ENCODE measurements around the gene GPR18. TPM values are rescaled to one million over a fixed set of nuclear protein-coding genes. Genes with fewer than 3 reads are reported as not detected.

Gene GPR18
- total RNA-seq, 4 donors from 2014 or later = 0.36 TPM; not detected in 3

GRCh38 chr13:99303863-99304521 is 45.8 kb upstream of the GPR18 start:
- DNase-seq (ENCODE audit: low spot score) (no peak), ATAC-seq (ENCODE audit: low FRiP score) (no peak)
- no peak for TF ChIP-seq CTCF (IDR thresholded peaks at IDR 0.05)

- no peak for ATAC-seq (ENCODE audit: low FRiP score)
- no peak for DNase-seq (ENCODE audit: low spot score)
- TF ChIP-seq CTCF (IDR thresholded peaks at IDR 0.05) = no peak
Observed at GRCh38 chr13:99302637-99303505, 44.7 kb upstream of the GPR18 start.

DNA sequence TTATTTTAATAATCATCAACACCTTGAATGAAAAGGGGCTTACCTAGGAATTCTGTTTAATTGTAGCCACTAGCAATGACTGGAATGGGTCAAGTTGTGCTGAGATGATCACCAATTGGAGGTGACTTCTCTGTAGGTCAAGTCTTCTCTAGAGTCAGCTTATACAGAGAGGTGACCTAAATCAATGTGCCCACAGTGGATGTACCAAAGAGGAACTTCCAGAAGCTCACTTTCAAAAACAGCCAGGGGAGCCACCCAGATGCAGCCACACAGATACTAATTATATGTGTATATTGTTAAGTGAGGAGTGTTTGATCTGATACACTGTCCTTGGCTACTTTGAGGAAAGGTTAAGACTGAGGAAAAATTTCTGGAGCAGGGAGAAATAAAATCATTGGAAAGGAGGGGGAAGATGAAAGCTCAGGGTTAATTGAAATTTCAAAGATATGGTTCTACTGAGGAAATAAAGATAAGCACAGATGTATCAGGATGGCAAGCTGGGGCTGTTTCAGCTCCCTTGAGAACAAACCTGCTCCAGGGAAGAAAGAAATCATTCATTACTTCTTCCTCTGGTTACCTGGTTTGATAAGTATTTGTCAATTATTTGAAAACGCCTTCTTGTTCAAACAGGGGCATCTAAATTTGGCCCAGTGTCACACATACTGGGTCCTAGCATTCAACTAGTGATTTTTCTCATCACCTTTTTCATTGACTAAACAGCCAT is 43.9 kb upstream of the GPR18 start:
- no peak for DNase-seq (ENCODE audit: low spot score)
- TF ChIP-seq CTCF (IDR thresholded peaks at IDR 0.05) = no peak
- ATAC-seq (ENCODE audit: low FRiP score) = no peak

- no peak for TF ChIP-seq CTCF (IDR thresholded peaks at IDR 0.05)
- DNase-seq (ENCODE audit: low spot score) (no peak), ATAC-seq (ENCODE audit: low FRiP score) (no peak)
Observed at GRCh38 chr13:99301056-99301838, 43.1 kb upstream of the GPR18 start.

DNA sequence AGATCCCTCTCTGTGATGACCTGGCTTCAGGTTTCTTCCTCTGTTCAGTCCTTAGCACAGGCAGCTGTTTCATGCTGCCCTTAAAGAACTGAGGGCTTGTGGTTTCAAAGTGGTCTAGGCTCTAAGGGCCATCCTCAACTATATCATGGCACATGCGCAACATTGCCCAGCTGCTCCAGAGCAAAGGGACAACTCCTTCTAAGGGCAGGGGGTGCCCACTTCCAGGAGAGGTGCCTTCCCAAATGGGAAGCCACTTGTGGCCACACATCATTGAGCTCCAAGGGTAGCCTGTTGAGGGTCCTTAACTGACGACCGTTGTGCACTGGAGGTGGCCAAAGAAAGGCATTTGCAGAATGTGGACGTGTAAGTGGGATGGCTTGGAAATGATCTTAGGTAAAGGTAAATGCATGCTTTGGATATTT is 41.8 kb upstream of the GPR18 start:
- no peak for TF ChIP-seq CTCF (IDR thresholded peaks at IDR 0.05)
- no peak for ATAC-seq (ENCODE audit: low FRiP score)
- no peak for DNase-seq (ENCODE audit: low spot score)

GRCh38 chr13:99299256-99299919 is 41.2 kb upstream of the GPR18 start:
- TF ChIP-seq CTCF (IDR thresholded peaks at IDR 0.05) = no peak
- ATAC-seq (ENCODE audit: low FRiP score) = no peak

More at GRCh38 chr13:99299256-99299919, 41.2 kb upstream of the GPR18 start:
- DNase-seq (ENCODE audit: low spot score) = no peak

Data from omental fat pad (tissue), 4 donors.